H9 (cell line): ENCODE measurements around the gene PREP. TPM values are rescaled to one million over a fixed set of nuclear protein-coding genes. Genes with fewer than 3 reads are reported as not detected.

ENCODE experiments used
- DNase-seq: peaks from one replicate; pipeline ENCODE4 v3.0.0-alpha.2; 2017
- H2AFZ ChIP-seq: one replicate; pipeline ENCODE4 v1.6.1; 2013; ENCODE audit warnings: mild to moderate bottlenecking, low read length, control low read depth, moderate library complexity
- H2AK5ac ChIP-seq: 2 replicates; pipeline ENCODE4 v1.6.1; 2013; ENCODE audit warnings: low read length, control low read depth, mixed read lengths; ENCODE audit not compliant: insufficient read length
- H2BK120ac ChIP-seq: one replicate; pipeline ENCODE4 v1.6.1; 2013; ENCODE audit warnings: low read depth, mild to moderate bottlenecking, low read length, control low read depth, inconsistent platforms; ENCODE audit not compliant: poor library complexity, severe bottlenecking
- H2BK12ac ChIP-seq: 2 replicates; pipeline ENCODE4 v1.6.1; 2013; ENCODE audit warnings: low read length, control low read depth, mixed read lengths, low read depth; ENCODE audit not compliant: insufficient read length
- H2BK15ac ChIP-seq: 2 replicates; pipeline ENCODE4 v1.6.1; 2013; ENCODE audit warnings: low read depth, low read length, control low read depth
- H2BK20ac ChIP-seq: one replicate; pipeline ENCODE4 v1.6.1; 2013; ENCODE audit warnings: low read depth, mild to moderate bottlenecking, low read length, control low read depth, inconsistent platforms; ENCODE audit not compliant: poor library complexity, severe bottlenecking
- H2BK5ac ChIP-seq: 2 replicates; pipeline ENCODE4 v1.6.1; 2013; ENCODE audit warnings: low read length, control low read depth, mixed read lengths; ENCODE audit not compliant: insufficient read length
- H3K14ac ChIP-seq: 2 replicates; pipeline ENCODE4 v1.6.1; 2013; ENCODE audit warnings: low read length, control low read depth; ENCODE audit not compliant: insufficient read depth
- H3K18ac ChIP-seq: 2 replicates; pipeline ENCODE4 v1.6.1; 2013; ENCODE audit warnings: low read depth, mild to moderate bottlenecking, mixed read lengths, low read length, control low read depth; ENCODE audit not compliant: insufficient read length
- H3K23ac ChIP-seq: 2 replicates; pipeline ENCODE4 v1.6.1; 2013; ENCODE audit warnings: low read length, control low read depth, mixed read lengths, low read depth; ENCODE audit not compliant: insufficient read length
- H3K23me2 ChIP-seq: 2 replicates; pipeline ENCODE4 v1.6.1; 2013; ENCODE audit warnings: low read depth, mild to moderate bottlenecking, mixed read lengths, low read length, control low read depth; ENCODE audit not compliant: insufficient read length, poor library complexity, severe bottlenecking
- H3K27ac ChIP-seq: 2 replicates; pipeline ENCODE4 v1.5.1; 2013; ENCODE audit warnings: low read length, control low read depth, mixed read lengths, low read depth; ENCODE audit not compliant: insufficient read length
- H3K27me3 ChIP-seq: 2 replicates; pipeline ENCODE4 v1.6.1; 2013; ENCODE audit warnings: low read length, control low read depth, inconsistent platforms; ENCODE audit not compliant: insufficient read depth
- H3K4ac ChIP-seq: 2 replicates; pipeline ENCODE4 v1.6.1; 2013; ENCODE audit warnings: low read depth, mild to moderate bottlenecking, control low read depth, inconsistent platforms, low read length, moderate library complexity
- H3K4me1 ChIP-seq: 2 replicates; pipeline ENCODE4 v1.6.1; 2013; ENCODE audit warnings: low read length, control low read depth, inconsistent platforms; ENCODE audit not compliant: insufficient read depth
- H3K4me2 ChIP-seq: 2 replicates; pipeline ENCODE4 v1.6.1; 2013; ENCODE audit warnings: low read length, control low read depth, mixed read lengths; ENCODE audit not compliant: insufficient read length, insufficient read depth
- H3K56ac ChIP-seq: 2 replicates; pipeline ENCODE4 v1.6.1; 2013; ENCODE audit warnings: low read depth, mild to moderate bottlenecking, mixed read lengths, low read length, control low read depth; ENCODE audit not compliant: insufficient read length
- H3K79me1 ChIP-seq: 2 replicates; pipeline ENCODE4 v1.6.1; 2013; ENCODE audit warnings: low read depth, mild to moderate bottlenecking, moderate library complexity, low read length, control low read depth, inconsistent platforms; ENCODE audit not compliant: insufficient read depth, poor library complexity, severe bottlenecking
- H3K79me2 ChIP-seq: 2 replicates; pipeline ENCODE4 v1.6.1; 2013; ENCODE audit warnings: low read length, control low read depth, inconsistent platforms; ENCODE audit not compliant: insufficient read depth
- H3K9ac ChIP-seq: 2 replicates; pipeline ENCODE4 v1.6.1; 2013; ENCODE audit warnings: low read length, control low read depth, mixed read lengths; ENCODE audit not compliant: insufficient read length; ENCODE audit errors: extremely low read depth
- H3K9me3 ChIP-seq: one replicate; pipeline ENCODE4 v1.6.1; 2013; ENCODE audit warnings: low read depth, low read length, inconsistent platforms; ENCODE audit not compliant: control insufficient read depth
- H3T11ph ChIP-seq: one replicate; pipeline ENCODE4 v1.6.1; 2013; ENCODE audit warnings: mild to moderate bottlenecking, low read length, control low read depth, inconsistent platforms
- H4K20me1 ChIP-seq: one replicate; pipeline ENCODE4 v1.6.1; 2013; ENCODE audit not compliant: control insufficient read depth, insufficient read length, insufficient read depth
- H4K5ac ChIP-seq: 2 replicates; pipeline ENCODE4 v1.6.1; 2013; ENCODE audit warnings: low read depth, mild to moderate bottlenecking, mixed read lengths, low read length, control low read depth; ENCODE audit not compliant: insufficient read length
- H4K8ac ChIP-seq: replicated peaks from 2 replicates; pipeline ENCODE4 v1.6.1; 2013; ENCODE audit warnings: low read length, control low read depth, mixed read lengths, low read depth; ENCODE audit not compliant: insufficient read length
- H4K91ac ChIP-seq: 2 replicates; pipeline ENCODE4 v1.6.1; 2013; ENCODE audit warnings: low read depth, mild to moderate bottlenecking, moderate library complexity, mixed read lengths, low read length, control low read depth; ENCODE audit not compliant: insufficient read length
- H3K27ac Mint-ChIP-seq, 3 experiments: 2 replicates in 2 of 3; 3 replicates in 1 of 3; pipeline ENCODE4 v1.8.0; 2020 to 2021; ENCODE audit warnings: mixed read lengths in 3 of 3, mild to moderate bottlenecking in 1 of 3, moderate library complexity in 1 of 3
- H3K27me3 Mint-ChIP-seq: 2 replicates; pipeline ENCODE4 v1.8.0; 2021; ENCODE audit warnings: low read depth, mild to moderate bottlenecking, moderate library complexity, mixed read lengths
- H3K36me3 Mint-ChIP-seq, 3 experiments: 2 replicates in 2 of 3; 3 replicates in 1 of 3; pipeline ENCODE4 v1.8.0; 2020 to 2021; ENCODE audit warnings: low read depth in 3 of 3, mixed read lengths in 3 of 3; ENCODE audit not compliant: insufficient read depth in 1 of 3
- H3K4me1 Mint-ChIP-seq, 2 experiments: 2 replicates each; pipeline ENCODE4 v1.8.0; 2020; ENCODE audit warnings: mixed read lengths in 2 of 2
- H3K4me3 Mint-ChIP-seq, 2 experiments: 2 replicates in 1 of 2; 3 replicates in 1 of 2; pipeline ENCODE4 v1.8.0; 2020 to 2021; ENCODE audit warnings: mild to moderate bottlenecking in 2 of 2, mixed read lengths in 2 of 2, moderate library complexity in 1 of 2
- H3K9me3 Mint-ChIP-seq, 2 experiments: 2 replicates in 1 of 2; 3 replicates in 1 of 2; pipeline ENCODE4 v1.8.0; 2020; ENCODE audit warnings: mild to moderate bottlenecking in 2 of 2, mixed read lengths in 2 of 2, moderate library complexity in 1 of 2
- WGBS: extraction: QIAGEN DNeasy Blood & Tissue Kit; methylation state at CpG from one replicate; pipeline ENCODE4 v1.1.7; 2013; ENCODE audit warnings: missing lambda C conversion rate, low lambda C conversion rate, mixed read lengths; ENCODE audit not compliant: insufficient read length; ENCODE audit errors: extremely low coverage; 5-methylcytosine and 5-hydroxymethylcytosine counted together
- total RNA-seq: library from RNA; stranded (reverse); gene quantifications from 2 replicates; pipeline ENCODE4 v1.2.1, GENCODE V29; 2021
- TF ChIP-seq, protein P1 (sequence below): fragments of 200-600 bp; sonication (generic); conservative IDR thresholded peaks from 3 replicates; pipeline ENCODE4 v1.8.0; 2021; ENCODE audit warnings: antibody characterized with exemption, mild to moderate bottlenecking

Gene PREP
- total RNA-seq, 1 experiment from 2014 or later, result 54.0 TPM

DNA sequence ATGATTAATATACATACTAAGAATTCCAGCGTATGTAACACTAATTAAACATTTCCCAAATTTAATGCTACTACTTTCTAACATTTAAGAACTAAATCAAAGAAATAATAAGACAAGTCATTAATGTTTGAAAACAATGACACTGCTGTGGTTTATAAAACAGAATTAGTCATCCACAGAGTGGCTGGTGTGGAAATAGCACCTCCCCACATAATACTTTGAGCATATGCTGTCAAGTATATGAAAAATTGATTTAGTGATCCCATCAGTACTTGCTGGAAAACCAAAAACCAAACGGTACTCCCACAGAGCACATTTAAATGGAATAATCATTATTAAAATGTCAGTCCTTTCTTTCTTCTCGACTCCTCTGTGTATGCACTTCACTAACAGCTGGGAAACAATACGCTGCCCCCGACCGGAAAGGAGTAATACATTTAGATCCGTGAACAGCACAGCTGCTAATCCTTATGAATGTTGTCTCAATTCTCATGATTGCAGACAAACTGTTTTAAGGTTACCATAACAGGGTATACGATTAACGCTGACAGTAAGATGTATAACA is 78.4 kb downstream of the PREP start:
- Histone ChIP-seq H3K27ac (no peak overlapping the region), H3K23ac (no peak overlapping the region), H3K79me1 (no peaks in the 10 kb centered on the region), H3K9ac (no peak overlapping the region), H2BK120ac (no peak overlapping the region), H4K91ac (no peak overlapping the region), H2BK5ac (no peak overlapping the region), H3K14ac (no peak overlapping the region), H3K4ac (no peak overlapping the region), H3K18ac (no peak overlapping the region), H3K27me3 (no peaks in the 10 kb centered on the region), H2AFZ (no peak overlapping the region), H4K5ac (no peak overlapping the region), H3K9me3 (no peaks in the 10 kb centered on the region), H4K20me1 (no peaks in the 10 kb centered on the region), H3T11ph (no peak overlapping the region), H2BK12ac (no peak overlapping the region), H3K79me2 (no peaks in the 10 kb centered on the region), H4K8ac (no peak overlapping the region), H2BK15ac (no peak overlapping the region), H2BK20ac (no peak overlapping the region), H2AK5ac (no peak overlapping the region), H3K4me1 (no peaks in the 10 kb centered on the region; the same call in 1 of the 2 replicates), H3K23me2 (no peaks in the 10 kb centered on the region), H3K4me2 (no peak overlapping the region), H3K56ac (no peak overlapping the region)
- no peaks in the 10 kb centered on the region for H3K27me3 Mint-ChIP-seq
- H3K27ac Mint-ChIP-seq, result no peak overlapping the region; a peak in 1 of 7 replicates
- no CpG with 5 or more reads among the region's 9 CpGs for WGBS
- TF ChIP-seq, protein P1, sequence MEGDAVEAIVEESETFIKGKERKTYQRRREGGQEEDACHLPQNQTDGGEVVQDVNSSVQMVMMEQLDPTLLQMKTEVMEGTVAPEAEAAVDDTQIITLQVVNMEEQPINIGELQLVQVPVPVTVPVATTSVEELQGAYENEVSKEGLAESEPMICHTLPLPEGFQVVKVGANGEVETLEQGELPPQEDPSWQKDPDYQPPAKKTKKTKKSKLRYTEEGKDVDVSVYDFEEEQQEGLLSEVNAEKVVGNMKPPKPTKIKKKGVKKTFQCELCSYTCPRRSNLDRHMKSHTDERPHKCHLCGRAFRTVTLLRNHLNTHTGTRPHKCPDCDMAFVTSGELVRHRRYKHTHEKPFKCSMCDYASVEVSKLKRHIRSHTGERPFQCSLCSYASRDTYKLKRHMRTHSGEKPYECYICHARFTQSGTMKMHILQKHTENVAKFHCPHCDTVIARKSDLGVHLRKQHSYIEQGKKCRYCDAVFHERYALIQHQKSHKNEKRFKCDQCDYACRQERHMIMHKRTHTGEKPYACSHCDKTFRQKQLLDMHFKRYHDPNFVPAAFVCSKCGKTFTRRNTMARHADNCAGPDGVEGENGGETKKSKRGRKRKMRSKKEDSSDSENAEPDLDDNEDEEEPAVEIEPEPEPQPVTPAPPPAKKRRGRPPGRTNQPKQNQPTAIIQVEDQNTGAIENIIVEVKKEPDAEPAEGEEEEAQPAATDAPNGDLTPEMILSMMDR, result no peak
- no peaks in the 10 kb centered on the region; a peak in 1 of 4 replicates for H3K4me1 Mint-ChIP-seq
- peaks cover 13 to 30% (median 30%) of the 10 kb centered on the region in 3 experiments; a peak in 6 of 7 replicates for H3K36me3 Mint-ChIP-seq
- no peak for DNase-seq
- no peaks in the 10 kb centered on the region for H3K9me3 Mint-ChIP-seq
- no peak overlapping the region for H3K4me3 Mint-ChIP-seq
